Trophoblast cell (in vitro differentiated cells and primary cell): ENCODE measurements around the gene PLCB3.

Source experiments
- DNase-seq, 2 donors: peaks; one replicate each; pipeline ENCODE4 v3.0.0-alpha.2; 2016
- H2AFZ ChIP-seq: 2 replicates; pipeline ENCODE4 v1.6.1; 2013; ENCODE audit warnings: low read length, moderate library complexity, mild to moderate bottlenecking; ENCODE audit not compliant: insufficient read depth, poor library complexity
- H2AK5ac ChIP-seq: 2 replicates; pipeline ENCODE4 v1.6.1; 2013; ENCODE audit warnings: mild to moderate bottlenecking, low read length
- H2BK120ac ChIP-seq: 2 replicates; pipeline ENCODE4 v1.6.1; 2013; ENCODE audit warnings: low read length, mild to moderate bottlenecking, moderate library complexity; ENCODE audit not compliant: insufficient read depth, poor library complexity
- H2BK12ac ChIP-seq: 2 replicates; pipeline ENCODE4 v1.6.1; 2013; ENCODE audit warnings: mild to moderate bottlenecking, low read length, moderate library complexity
- H2BK5ac ChIP-seq: 2 replicates; pipeline ENCODE4 v1.6.1; 2013; ENCODE audit warnings: low read length, low read depth, moderate library complexity, mild to moderate bottlenecking; ENCODE audit not compliant: poor library complexity
- H3K14ac ChIP-seq: 2 replicates; pipeline ENCODE4 v1.6.1; 2013; ENCODE audit warnings: mild to moderate bottlenecking, low read length
- H3K18ac ChIP-seq: 2 replicates; pipeline ENCODE4 v1.6.1; 2013; ENCODE audit warnings: mild to moderate bottlenecking, low read length
- H3K23ac ChIP-seq: 2 replicates; pipeline ENCODE4 v1.6.1; 2013; ENCODE audit warnings: low read length
- H3K27ac ChIP-seq: 2 replicates; pipeline ENCODE4 v1.5.1; 2013; ENCODE audit warnings: low read depth, mild to moderate bottlenecking, inconsistent platforms, low read length, moderate library complexity
- H3K27me3 ChIP-seq: 2 replicates; pipeline ENCODE4 v1.6.1; 2013; ENCODE audit warnings: inconsistent platforms, mild to moderate bottlenecking, low read length, moderate library complexity; ENCODE audit not compliant: insufficient read depth
- H3K36me3 ChIP-seq, 2 experiments: 1 replicate in 1 of 2; 2 replicates in 1 of 2; pipeline ENCODE4 v1.6.1; 2013; ENCODE audit warnings: low read length in 2 of 2, mild to moderate bottlenecking in 2 of 2, moderate library complexity in 1 of 2; ENCODE audit not compliant: insufficient read depth in 2 of 2, control insufficient read depth in 1 of 2
- H3K4ac ChIP-seq: 2 replicates; pipeline ENCODE4 v1.6.1; 2013; ENCODE audit warnings: low read depth, mild to moderate bottlenecking, low read length, moderate library complexity
- H3K4me1 ChIP-seq, 2 experiments: 1 replicate in 1 of 2; 2 replicates in 1 of 2; pipeline ENCODE4 v1.6.1; 2013; ENCODE audit warnings: low read length in 2 of 2, mild to moderate bottlenecking in 2 of 2, moderate library complexity in 1 of 2; ENCODE audit not compliant: insufficient read depth in 2 of 2, control insufficient read depth in 1 of 2
- H3K4me2 ChIP-seq: 2 replicates; pipeline ENCODE4 v1.6.1; 2013; ENCODE audit warnings: inconsistent platforms, mild to moderate bottlenecking, low read length, moderate library complexity
- H3K4me3 ChIP-seq: 2 replicates; pipeline ENCODE4 v1.5.1; 2013; ENCODE audit warnings: mild to moderate bottlenecking, low read depth, low read length, inconsistent platforms
- H3K79me1 ChIP-seq: one replicate; pipeline ENCODE4 v1.6.1; 2013; ENCODE audit warnings: low read length
- H3K79me2 ChIP-seq: 2 replicates; pipeline ENCODE4 v1.6.1; 2013; ENCODE audit warnings: low read length, mild to moderate bottlenecking; ENCODE audit not compliant: control insufficient read depth, insufficient read depth, poor library complexity
- H3K9ac ChIP-seq: 2 replicates; pipeline ENCODE4 v1.6.1; 2013; ENCODE audit warnings: mild to moderate bottlenecking, low read length
- H3K9me3 ChIP-seq: 2 replicates; pipeline ENCODE4 v1.6.1; 2013; ENCODE audit warnings: low read depth, mild to moderate bottlenecking, control low read depth, inconsistent platforms, low read length; ENCODE audit not compliant: insufficient read depth
- H4K12ac ChIP-seq: 2 replicates; pipeline ENCODE4 v1.6.1; 2013; ENCODE audit warnings: low read depth, mild to moderate bottlenecking, low read length, moderate library complexity
- H4K8ac ChIP-seq: 2 replicates; pipeline ENCODE4 v1.6.1; 2013; ENCODE audit warnings: low read depth, mild to moderate bottlenecking, low read length, moderate library complexity
- H4K91ac ChIP-seq: one replicate; pipeline ENCODE4 v1.6.1; 2013; ENCODE audit warnings: low read depth, mild to moderate bottlenecking, low read length, moderate library complexity
- WGBS: extraction: QIAGEN DNeasy Blood & Tissue Kit; methylation state at CpG from one replicate; pipeline ENCODE4 v1.1.7; 2013; ENCODE audit warnings: missing lambda C conversion rate; ENCODE audit not compliant: insufficient read length, insufficient coverage; ENCODE audit errors: extremely low coverage; 5-methylcytosine and 5-hydroxymethylcytosine counted together

PLCB3 gene

GRCh38 chr11:64295760-64296159 lies 44.4 kb downstream of the PLCB3 start:
- H4K12ac ChIP-seq, result no peak overlapping the region
- no peaks in the 10 kb centered on the region for H3K79me2 ChIP-seq
- no peak overlapping the region for H2BK5ac ChIP-seq
- H3K27me3 ChIP-seq, result peaks cover 84% of the 10 kb centered on the region
- H4K91ac ChIP-seq, result no peak overlapping the region
- H3K4me3 ChIP-seq, result no peak overlapping the region
- H3K36me3 ChIP-seq, result no peaks in the 10 kb centered on the region
- H3K27ac ChIP-seq, result no peak overlapping the region
- H3K79me1 ChIP-seq, result no peaks in the 10 kb centered on the region
- no peak overlapping the region for H4K8ac ChIP-seq
- H3K23ac ChIP-seq, result no peak overlapping the region
- no peak overlapping the region for H2BK12ac ChIP-seq
- H3K4ac ChIP-seq, result no peak overlapping the region
- H3K4me2 ChIP-seq, result no peak overlapping the region
- H3K18ac ChIP-seq, result no peak overlapping the region
- H2AK5ac ChIP-seq, result no peak overlapping the region
- no CpG with 5 or more reads among the region's 4 CpGs for WGBS
- H2AFZ ChIP-seq, result no peak overlapping the region
- peaks cover 12 to 19% of the 10 kb centered on the region in 2 experiments for H3K4me1 ChIP-seq
- no peak for DNase-seq
- no peak overlapping the region for H2BK120ac ChIP-seq
- H3K14ac ChIP-seq, result no peak overlapping the region
- H3K9ac ChIP-seq, result no peak overlapping the region
- H3K9me3 ChIP-seq, result peaks cover 12% of the 10 kb centered on the region

DNA sequence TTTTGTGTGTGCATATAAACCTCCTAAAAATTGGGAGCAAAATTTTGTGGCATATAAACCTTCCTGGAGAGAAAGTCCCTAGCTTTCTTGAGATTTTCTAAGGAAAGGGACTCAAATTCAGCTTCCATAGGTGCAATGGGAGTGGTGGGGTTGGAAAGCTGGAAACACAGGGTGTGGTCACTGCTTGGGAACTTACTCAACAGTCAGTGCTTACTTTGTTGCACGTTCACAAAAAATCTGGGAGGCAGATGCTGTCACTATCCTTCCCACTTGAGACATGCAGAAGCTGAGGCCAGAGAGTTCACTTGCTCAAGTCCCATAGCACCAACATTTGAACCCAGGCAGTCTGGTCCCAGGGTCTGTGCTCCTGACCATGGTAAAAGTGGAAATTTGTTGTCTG lies 44.9 kb downstream of the PLCB3 start:
- Histone ChIP-seq H3K79me2 (no peaks in the 10 kb centered on the region), H3K27me3 (peaks cover 79% of the 10 kb centered on the region), H3K4me2 (no peak overlapping the region), H2AFZ (no peak overlapping the region), H2AK5ac (no peak overlapping the region), H3K79me1 (no peaks in the 10 kb centered on the region), H3K14ac (no peak overlapping the region), H2BK120ac (no peak overlapping the region), H2BK5ac (no peak overlapping the region), H3K36me3 (no peaks in the 10 kb centered on the region), H3K18ac (no peak overlapping the region), H3K4me1 (peaks cover 13 to 20% of the 10 kb centered on the region in 2 experiments), H3K4ac (no peak overlapping the region), H2BK12ac (no peak overlapping the region), H4K91ac (no peak overlapping the region), H4K8ac (no peak overlapping the region), H3K9ac (peak overlapping the region; percentile 35), H4K12ac (no peak overlapping the region), H3K4me3 (no peak overlapping the region), H3K9me3 (peaks cover 12% of the 10 kb centered on the region), H3K27ac (no peak overlapping the region), H3K23ac (no peak overlapping the region)
- DNase-seq, result no peak
- WGBS, result no CpG with 5 or more reads among the region's 1 CpG

DNA sequence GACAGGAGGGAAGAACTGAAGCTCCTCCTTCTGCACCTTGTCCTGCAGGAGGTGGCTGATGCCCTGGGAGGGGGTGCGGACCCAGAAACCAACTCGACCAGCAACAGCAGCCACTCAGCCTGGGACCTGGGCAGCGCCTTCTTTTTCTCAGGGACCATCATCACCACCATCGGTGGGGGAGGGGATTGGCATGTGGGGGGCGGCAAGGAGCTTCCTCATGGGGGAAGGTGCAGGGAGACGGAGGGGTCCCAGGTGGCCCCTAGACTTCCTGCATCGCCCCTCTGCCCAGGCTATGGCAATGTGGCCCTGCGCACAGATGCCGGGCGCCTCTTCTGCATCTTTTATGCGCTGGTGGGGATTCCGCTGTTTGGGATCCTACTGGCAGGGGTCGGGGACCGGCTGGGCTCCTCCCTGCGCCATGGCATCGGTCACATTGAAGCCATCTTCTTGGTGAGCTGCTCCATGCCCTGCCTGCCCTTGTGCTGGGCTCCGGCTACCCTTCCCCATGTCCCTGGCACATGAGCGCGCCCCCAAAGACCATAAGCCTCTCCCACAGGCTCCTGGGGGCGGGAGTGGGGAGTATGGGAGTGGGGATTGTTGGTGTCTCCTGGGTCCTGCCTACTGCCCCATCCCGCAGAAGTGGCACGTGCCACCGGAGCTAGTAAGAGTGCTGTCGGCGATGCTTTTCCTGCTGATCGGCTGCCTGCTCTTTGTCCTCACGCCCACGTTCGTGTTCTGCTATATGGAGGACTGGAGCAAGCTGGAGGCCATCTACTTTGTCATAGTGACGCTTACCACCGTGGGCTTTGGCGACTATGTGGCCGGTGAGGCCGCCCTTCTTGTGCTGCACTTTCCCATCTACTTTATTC lies 45.7 kb downstream of the PLCB3 start:
- Histone ChIP-seq H3K9ac (no peak overlapping the region), H2BK12ac (no peak overlapping the region), H2BK5ac (no peak overlapping the region), H2BK120ac (no peak overlapping the region), H3K9me3 (peaks cover 10% of the 10 kb centered on the region), H3K36me3 (no peaks in the 10 kb centered on the region), H2AFZ (no peak overlapping the region), H2AK5ac (no peak overlapping the region), H3K23ac (no peak overlapping the region), H3K27me3 (peaks cover 71% of the 10 kb centered on the region), H3K4me2 (no peak overlapping the region), H3K79me2 (no peaks in the 10 kb centered on the region), H3K18ac (no peak overlapping the region), H4K12ac (no peak overlapping the region), H3K14ac (no peak overlapping the region), H3K4me3 (no peak overlapping the region), H4K8ac (no peak overlapping the region), H3K79me1 (no peaks in the 10 kb centered on the region), H3K27ac (no peak overlapping the region), H3K4ac (no peak overlapping the region), H3K4me1 (peaks cover 11 to 15% of the 10 kb centered on the region in 2 experiments), H4K91ac (no peak overlapping the region)
- no peak for DNase-seq
- no CpG with 5 or more reads among the region's 34 CpGs for WGBS

- Histone ChIP-seq H4K91ac (no peak overlapping the region), H4K8ac (no peak overlapping the region), H3K18ac (no peak overlapping the region), H4K12ac (no peak overlapping the region), H3K14ac (no peak overlapping the region), H2AFZ (no peak overlapping the region), H2BK5ac (no peak overlapping the region), H3K4me2 (no peak overlapping the region), H3K4ac (no peak overlapping the region), H3K9me3 (peaks cover 10% of the 10 kb centered on the region), H3K79me2 (no peaks in the 10 kb centered on the region), H2BK12ac (no peak overlapping the region), H2BK120ac (no peak overlapping the region), H3K27me3 (peaks cover 63% of the 10 kb centered on the region), H3K23ac (no peak overlapping the region), H3K79me1 (no peaks in the 10 kb centered on the region), H2AK5ac (no peak overlapping the region), H3K27ac (no peak overlapping the region), H3K4me1 (peaks cover 11 to 14% of the 10 kb centered on the region in 2 experiments), H3K4me3 (no peak overlapping the region), H3K36me3 (no peaks in the 10 kb centered on the region), H3K9ac (no peak overlapping the region)
- no peak for DNase-seq
- WGBS, result no CpG with 5 or more reads among the region's 18 CpGs
Observed at GRCh38 chr11:64297699-64298358, 46.5 kb downstream of the PLCB3 start.
